WTC11 (cell line): ENCODE measurements around the gene WDR64. TPM values are rescaled to one million over a fixed set of nuclear protein-coding genes. Genes with fewer than 3 reads are reported as not detected.

Experiments
- ATAC-seq: fragments of 200-7000 bp; cut with Tn5 transposase; 2 replicates; pipeline ENCODE4 v1.10.0; 2021; ENCODE audit warnings: mild to moderate bottlenecking, moderate library complexity
- CTCF ChIA-PET: fragments of 300-600 bp; sonication (Branson Sonifier 250); formaldehyde crosslinking; loops from one replicate; lab custom pipeline; 2021; ENCODE audit warnings: antibody characterized with exemption; lab: Charles Lee
- POLR2A ChIA-PET: fragments of 350-600 bp; sonication (Branson Sonifier 250); formaldehyde crosslinking; loops from one replicate; lab custom pipeline; 2021; ENCODE audit warnings: antibody characterized with exemption; lab: Charles Lee
- DNase-seq: peaks from one replicate; pipeline ENCODE4 v3.0.0; 2021; ENCODE audit warnings: low spot score
- H3K27ac Mint-ChIP-seq: 2 replicates; pipeline ENCODE4 v1.8.0; 2021; ENCODE audit warnings: mixed read lengths
- H3K27me3 Mint-ChIP-seq: 2 replicates; pipeline ENCODE4 v1.8.0; 2021; ENCODE audit warnings: low read depth, mild to moderate bottlenecking, moderate library complexity, mixed read lengths
- H3K36me3 Mint-ChIP-seq: 2 replicates; pipeline ENCODE4 v1.8.0; 2021; ENCODE audit warnings: mixed read lengths
- H3K4me1 Mint-ChIP-seq: 2 replicates; pipeline ENCODE4 v1.8.0; 2022; ENCODE audit warnings: mixed read lengths
- H3K4me3 Mint-ChIP-seq: 2 replicates; pipeline ENCODE4 v1.8.0; 2021; ENCODE audit warnings: mild to moderate bottlenecking, moderate library complexity, mixed read lengths
- H3K9me3 Mint-ChIP-seq: 2 replicates; pipeline ENCODE4 v1.8.0; 2021; ENCODE audit warnings: mixed read lengths
- ARID4B ChIP-seq: sonication (generic); formaldehyde crosslinking; IDR thresholded peaks from 2 replicates; pipeline ENCODE4 v1.8.0; 2023; ENCODE audit warnings: missing genetic modification reagents, mild to moderate bottlenecking, borderline replicate concordance
- CREM ChIP-seq: sonication (generic); formaldehyde crosslinking; IDR thresholded peaks from 2 replicates; pipeline ENCODE4 v1.8.1; 2022; ENCODE audit warnings: mild to moderate bottlenecking, missing genetic modification reagents, moderate library complexity
- FOXP1 ChIP-seq: sonication (generic); formaldehyde crosslinking; IDR thresholded peaks from 2 replicates; pipeline ENCODE4 v1.8.0; 2022; ENCODE audit warnings: missing genetic modification reagents, mild to moderate bottlenecking, moderate library complexity, borderline replicate concordance
- GRHL2 ChIP-seq: fragments of 250-450 bp; sonication (Bioruptor Pico); IDR thresholded peaks from 2 replicates; pipeline ENCODE4 v1.8.0; 2022; ENCODE audit warnings: mild to moderate bottlenecking, moderate library complexity; ENCODE audit not compliant: insufficient replicate concordance, severe bottlenecking
- MLX ChIP-seq: sonication (generic); formaldehyde crosslinking; IDR thresholded peaks from 2 replicates; pipeline ENCODE4 v1.8.1; 2023; ENCODE audit warnings: mild to moderate bottlenecking, missing genetic modification reagents, moderate library complexity
- NFATC4 ChIP-seq: fragments of 250-450 bp; sonication (Bioruptor Pico); IDR thresholded peaks from 2 replicates; pipeline ENCODE4 v1.9.0; 2021; ENCODE audit warnings: mild to moderate bottlenecking
- NR1H2 ChIP-seq: sonication (generic); formaldehyde crosslinking; IDR thresholded peaks from 2 replicates; pipeline ENCODE4 v1.9.0; 2021; ENCODE audit warnings: mild to moderate bottlenecking, moderate library complexity, missing genetic modification reagents
- NR2C2 ChIP-seq: sonication (generic); formaldehyde crosslinking; IDR thresholded peaks from 2 replicates; pipeline ENCODE4 v1.8.0; 2022; ENCODE audit warnings: mild to moderate bottlenecking, missing genetic modification reagents
- NR3C1 ChIP-seq: sonication (generic); formaldehyde crosslinking; conservative IDR thresholded peaks from 2 replicates; pipeline ENCODE4 v1.8.1; 2023; ENCODE audit warnings: low read depth, mild to moderate bottlenecking, missing genetic modification reagents
- OVOL2 ChIP-seq: fragments of 250-450 bp; sonication (Bioruptor Pico); IDR thresholded peaks from 2 replicates; pipeline ENCODE4 v1.9.0; 2021; ENCODE audit warnings: mild to moderate bottlenecking, borderline replicate concordance
- PRRX2 ChIP-seq: fragments of 250-450 bp; sonication (Bioruptor Pico); IDR thresholded peaks from 2 replicates; pipeline ENCODE4 v1.8.0; 2021; ENCODE audit warnings: mild to moderate bottlenecking
- RORB ChIP-seq: fragments of 250-450 bp; sonication (Bioruptor Pico); IDR thresholded peaks from 2 replicates; pipeline ENCODE4 v1.9.0; 2021; ENCODE audit warnings: mild to moderate bottlenecking
- SMAD4 ChIP-seq: sonication (generic); formaldehyde crosslinking; IDR thresholded peaks from 2 replicates; pipeline ENCODE4 v1.8.0; 2022; ENCODE audit warnings: mild to moderate bottlenecking, missing genetic modification reagents
- SOX15 ChIP-seq: fragments of 250-450 bp; sonication (Bioruptor Pico); IDR thresholded peaks from 2 replicates; pipeline ENCODE4 v1.9.0; 2021; ENCODE audit warnings: mild to moderate bottlenecking
- USF2 ChIP-seq: sonication (generic); formaldehyde crosslinking; IDR thresholded peaks from 2 replicates; pipeline ENCODE4 v1.8.1; 2023; ENCODE audit warnings: mild to moderate bottlenecking, missing genetic modification reagents, moderate library complexity
- ZBTB43 ChIP-seq: sonication (generic); formaldehyde crosslinking; IDR thresholded peaks from 2 replicates; pipeline ENCODE4 v1.8.1; 2023; ENCODE audit warnings: mild to moderate bottlenecking, missing genetic modification reagents
- ZNF121 ChIP-seq: sonication (generic); formaldehyde crosslinking; IDR thresholded peaks from 2 replicates; pipeline ENCODE4 v1.8.0; 2023; ENCODE audit warnings: missing genetic modification reagents
- ZNF219 ChIP-seq: sonication (generic); formaldehyde crosslinking; IDR thresholded peaks from 2 replicates; pipeline ENCODE4 v1.8.0; 2023; ENCODE audit warnings: missing genetic modification reagents, mild to moderate bottlenecking, borderline replicate concordance
- ZNF232 ChIP-seq: sonication (generic); formaldehyde crosslinking; IDR thresholded peaks from 2 replicates; pipeline ENCODE4 v1.8.0; 2022; ENCODE audit warnings: mild to moderate bottlenecking, missing genetic modification reagents
- ZNF281 ChIP-seq: sonication (generic); formaldehyde crosslinking; IDR thresholded peaks from 2 replicates; pipeline ENCODE4 v1.8.0; 2023; ENCODE audit warnings: mild to moderate bottlenecking, missing genetic modification reagents
- ZNF512 ChIP-seq: sonication (generic); formaldehyde crosslinking; IDR thresholded peaks from 2 replicates; pipeline ENCODE4 v1.8.1; 2022; ENCODE audit warnings: missing genetic modification reagents, borderline replicate concordance
- total RNA-seq: library from RNA; stranded (reverse); gene quantifications from 3 replicates; pipeline ENCODE4 v1.2.3, GENCODE V29; 2021

WDR64 gene
- total RNA-seq, 1 experiment from 2014 or later = not detected

- TF ChIP-seq USF2 (CRISPR knock-in tag) = no peak
- no peak for TF ChIP-seq NR2C2
- TF ChIP-seq NFATC4 (CRISPR knock-in tag) = no peak
- no peak for TF ChIP-seq ZNF219 (CRISPR knock-in tag)
- TF ChIP-seq FOXP1 (CRISPR knock-in tag) = no peak
- TF ChIP-seq NR1H2 (CRISPR knock-in tag) = no peak
- TF ChIP-seq SOX15 (CRISPR knock-in tag) = no peak
- no peak for TF ChIP-seq SMAD4 (CRISPR knock-in tag)
- no peak for TF ChIP-seq ARID4B (CRISPR knock-in tag)
- no peak for TF ChIP-seq NR3C1 (CRISPR knock-in tag)
- TF ChIP-seq ZNF232 (CRISPR knock-in tag) = no peak
These were observed 20.2 kb downstream of the WDR64 start (continued) for GRCh38 chr1:241672301-241672700.

GRCh38 chr1:241674805-241675384, 22.8 kb downstream of the WDR64 start:
- DNase-seq = no peak
- peaks cover 6% of the 10 kb centered on the region for H3K4me1 Mint-ChIP-seq
- CTCF ChIA-PET = no interaction called here
- POLR2A ChIA-PET = no interaction called here
- H3K4me3 Mint-ChIP-seq = no peak overlapping the region
- no peaks in the 10 kb centered on the region for H3K36me3 Mint-ChIP-seq
- H3K27me3 Mint-ChIP-seq = no peaks in the 10 kb centered on the region
- ATAC-seq = no peak
- H3K27ac Mint-ChIP-seq = no peak overlapping the region
- H3K9me3 Mint-ChIP-seq = no peaks in the 10 kb centered on the region
- TF ChIP-seq OVOL2 (no peak), CREM (no peak)
- TF ChIP-seq, all 79 proteins: peak for 0

GRCh38 chr1:241675983-241676382, 23.9 kb downstream of the WDR64 start:
- no peak for TF ChIP-seq RORB
- TF ChIP-seq PRRX2 (CRISPR knock-in tag) = no peak
- TF ChIP-seq MLX (CRISPR knock-in tag) = no peak
- TF ChIP-seq, all 79 proteins: peak for 0
- ATAC-seq (no peak), DNase-seq (no peak)
- no peaks in the 10 kb centered on the region for H3K27me3 Mint-ChIP-seq
- no peaks in the 10 kb centered on the region for H3K9me3 Mint-ChIP-seq
- no peak overlapping the region for H3K27ac Mint-ChIP-seq
- H3K4me3 Mint-ChIP-seq = no peak overlapping the region
- no peaks in the 10 kb centered on the region for H3K36me3 Mint-ChIP-seq
- POLR2A ChIA-PET = no interaction called here
- CTCF ChIA-PET = no interaction called here
- no peaks in the 10 kb centered on the region for H3K4me1 Mint-ChIP-seq

GRCh38 chr1:241677201-241677600, 25.1 kb downstream of the WDR64 start:
- CTCF ChIA-PET = no interaction called here
- H3K9me3 Mint-ChIP-seq = peaks cover 4% of the 10 kb centered on the region; the same call in 1 of the 2 replicates
- H3K27me3 Mint-ChIP-seq = no peaks in the 10 kb centered on the region
- H3K27ac Mint-ChIP-seq = no peak overlapping the region
- no peaks in the 10 kb centered on the region for H3K4me1 Mint-ChIP-seq
- H3K36me3 Mint-ChIP-seq = no peaks in the 10 kb centered on the region
- no peak overlapping the region for H3K4me3 Mint-ChIP-seq
- POLR2A ChIA-PET = no interaction called here
- DNase-seq = no peak
- ATAC-seq = no peak
- TF ChIP-seq ZNF121 (CRISPR knock-in tag) (no peak), SMAD4 (CRISPR knock-in tag) (no peak), ZBTB43 (no peak), ZNF512 (CRISPR knock-in tag) (no peak), GRHL2 (no peak), ZNF281 (CRISPR knock-in tag) (no peak)
